HL-60 (cell line): Measurements from ENCODE around the gene CDC42.

Source experiments
- DNase-seq, 2 experiments: peaks; one replicate each; pipeline ENCODE4 v3.0.0-alpha.2; 2010 to 2020; ENCODE audit warnings: low read depth in 1 of 2, low spot score in 1 of 2
- H3K27ac ChIP-seq: fragments of 250-450 bp; sonication (Bioruptor Pico); replicated peaks from 2 replicates; pipeline ENCODE4 v1.5.1; 2020; ENCODE audit warnings: mild to moderate bottlenecking, moderate library complexity
- H3K27me3 ChIP-seq: fragments of 250-450 bp; sonication (Bioruptor Pico); 2 replicates; pipeline ENCODE4 v1.5.1; 2021; ENCODE audit warnings: mild to moderate bottlenecking, moderate library complexity; ENCODE audit not compliant: insufficient read depth, poor library complexity, severe bottlenecking
- H3K4me3 ChIP-seq: replicated peaks from 2 replicates; pipeline ENCODE4 v1.5.1; 2011; ENCODE audit warnings: mild to moderate bottlenecking, control low read depth, low read length; ENCODE audit not compliant: insufficient read depth
- GABPA ChIP-seq: IDR thresholded peaks from 2 replicates; pipeline ENCODE4 v1.6.1; 2012; ENCODE audit warnings: low read depth
- POLR2AphosphoS5 ChIP-seq: IDR thresholded peaks from 2 replicates; pipeline ENCODE4 v1.6.1; 2012; ENCODE audit warnings: low read depth
- SPI1 ChIP-seq: IDR thresholded peaks from 2 replicates; pipeline ENCODE4 v1.6.1; 2012; ENCODE audit warnings: low read depth, mild to moderate bottlenecking, borderline replicate concordance
- TF ChIP-seq, protein P1 (sequence below): IDR thresholded peaks from one replicate; pipeline ENCODE4 v1.5.1; 2011; ENCODE audit warnings: low read length, control low read depth, inconsistent platforms; ENCODE audit not compliant: insufficient read depth
- TF ChIP-seq, protein P2 (sequence below): IDR thresholded peaks from 2 replicates; pipeline ENCODE4 v1.6.1; 2012; ENCODE audit warnings: low read depth; ENCODE audit not compliant: insufficient replicate concordance

The CDC42 gene

GRCh38 chr1:22101995-22102394 is 49.5 kb downstream of the CDC42 start:
- Histone ChIP-seq H3K27me3 (no peaks in the 10 kb centered on the region), H3K4me3 (no peak overlapping the region), H3K27ac (no peak overlapping the region)
- no peak for TF ChIP-seq GABPA
- DNase-seq, result no peak

GRCh38 chr1:22102746-22103145 is 50.2 kb downstream of the CDC42 start:
- TF ChIP-seq, protein P1, sequence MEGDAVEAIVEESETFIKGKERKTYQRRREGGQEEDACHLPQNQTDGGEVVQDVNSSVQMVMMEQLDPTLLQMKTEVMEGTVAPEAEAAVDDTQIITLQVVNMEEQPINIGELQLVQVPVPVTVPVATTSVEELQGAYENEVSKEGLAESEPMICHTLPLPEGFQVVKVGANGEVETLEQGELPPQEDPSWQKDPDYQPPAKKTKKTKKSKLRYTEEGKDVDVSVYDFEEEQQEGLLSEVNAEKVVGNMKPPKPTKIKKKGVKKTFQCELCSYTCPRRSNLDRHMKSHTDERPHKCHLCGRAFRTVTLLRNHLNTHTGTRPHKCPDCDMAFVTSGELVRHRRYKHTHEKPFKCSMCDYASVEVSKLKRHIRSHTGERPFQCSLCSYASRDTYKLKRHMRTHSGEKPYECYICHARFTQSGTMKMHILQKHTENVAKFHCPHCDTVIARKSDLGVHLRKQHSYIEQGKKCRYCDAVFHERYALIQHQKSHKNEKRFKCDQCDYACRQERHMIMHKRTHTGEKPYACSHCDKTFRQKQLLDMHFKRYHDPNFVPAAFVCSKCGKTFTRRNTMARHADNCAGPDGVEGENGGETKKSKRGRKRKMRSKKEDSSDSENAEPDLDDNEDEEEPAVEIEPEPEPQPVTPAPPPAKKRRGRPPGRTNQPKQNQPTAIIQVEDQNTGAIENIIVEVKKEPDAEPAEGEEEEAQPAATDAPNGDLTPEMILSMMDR, result no peak
- TF ChIP-seq GABPA (no peak), POLR2AphosphoS5 (no peak), SPI1 (no peak)
- no peaks in the 10 kb centered on the region for H3K27me3 ChIP-seq
- no peak overlapping the region for H3K27ac ChIP-seq
- no peak for DNase-seq
- no peak overlapping the region for H3K4me3 ChIP-seq

DNA sequence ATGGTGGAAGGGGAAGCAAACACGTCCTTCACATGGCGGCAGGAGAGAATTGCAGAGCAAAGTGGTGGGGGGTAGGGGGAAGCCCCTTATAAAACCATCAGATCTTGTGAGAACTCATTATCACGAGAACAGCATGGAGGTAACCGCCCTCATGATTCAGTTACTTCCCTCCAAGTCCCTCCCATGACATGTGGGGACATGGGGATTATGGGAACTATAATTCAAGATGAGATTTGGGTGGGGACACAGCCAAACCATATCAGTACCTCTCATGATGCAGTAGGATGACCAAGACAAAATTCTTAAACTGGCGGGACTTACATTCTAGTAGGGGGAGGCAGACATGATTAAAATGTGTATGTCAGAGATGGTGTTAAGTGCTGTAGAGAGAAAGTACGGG is 51.6 kb downstream of the CDC42 start:
- Histone ChIP-seq H3K27me3 (no peaks in the 10 kb centered on the region), H3K4me3 (no peak overlapping the region), H3K27ac (no peak overlapping the region)
- TF ChIP-seq SPI1, result no peak
- TF ChIP-seq, protein P2, sequence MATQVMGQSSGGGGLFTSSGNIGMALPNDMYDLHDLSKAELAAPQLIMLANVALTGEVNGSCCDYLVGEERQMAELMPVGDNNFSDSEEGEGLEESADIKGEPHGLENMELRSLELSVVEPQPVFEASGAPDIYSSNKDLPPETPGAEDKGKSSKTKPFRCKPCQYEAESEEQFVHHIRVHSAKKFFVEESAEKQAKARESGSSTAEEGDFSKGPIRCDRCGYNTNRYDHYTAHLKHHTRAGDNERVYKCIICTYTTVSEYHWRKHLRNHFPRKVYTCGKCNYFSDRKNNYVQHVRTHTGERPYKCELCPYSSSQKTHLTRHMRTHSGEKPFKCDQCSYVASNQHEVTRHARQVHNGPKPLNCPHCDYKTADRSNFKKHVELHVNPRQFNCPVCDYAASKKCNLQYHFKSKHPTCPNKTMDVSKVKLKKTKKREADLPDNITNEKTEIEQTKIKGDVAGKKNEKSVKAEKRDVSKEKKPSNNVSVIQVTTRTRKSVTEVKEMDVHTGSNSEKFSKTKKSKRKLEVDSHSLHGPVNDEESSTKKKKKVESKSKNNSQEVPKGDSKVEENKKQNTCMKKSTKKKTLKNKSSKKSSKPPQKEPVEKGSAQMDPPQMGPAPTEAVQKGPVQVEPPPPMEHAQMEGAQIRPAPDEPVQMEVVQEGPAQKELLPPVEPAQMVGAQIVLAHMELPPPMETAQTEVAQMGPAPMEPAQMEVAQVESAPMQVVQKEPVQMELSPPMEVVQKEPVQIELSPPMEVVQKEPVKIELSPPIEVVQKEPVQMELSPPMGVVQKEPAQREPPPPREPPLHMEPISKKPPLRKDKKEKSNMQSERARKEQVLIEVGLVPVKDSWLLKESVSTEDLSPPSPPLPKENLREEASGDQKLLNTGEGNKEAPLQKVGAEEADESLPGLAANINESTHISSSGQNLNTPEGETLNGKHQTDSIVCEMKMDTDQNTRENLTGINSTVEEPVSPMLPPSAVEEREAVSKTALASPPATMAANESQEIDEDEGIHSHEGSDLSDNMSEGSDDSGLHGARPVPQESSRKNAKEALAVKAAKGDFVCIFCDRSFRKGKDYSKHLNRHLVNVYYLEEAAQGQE, result no peak
- TF ChIP-seq GABPA, result no peak
- no peak for TF ChIP-seq POLR2AphosphoS5
- TF ChIP-seq, protein P1, result no peak
- DNase-seq, result no peak

DNA sequence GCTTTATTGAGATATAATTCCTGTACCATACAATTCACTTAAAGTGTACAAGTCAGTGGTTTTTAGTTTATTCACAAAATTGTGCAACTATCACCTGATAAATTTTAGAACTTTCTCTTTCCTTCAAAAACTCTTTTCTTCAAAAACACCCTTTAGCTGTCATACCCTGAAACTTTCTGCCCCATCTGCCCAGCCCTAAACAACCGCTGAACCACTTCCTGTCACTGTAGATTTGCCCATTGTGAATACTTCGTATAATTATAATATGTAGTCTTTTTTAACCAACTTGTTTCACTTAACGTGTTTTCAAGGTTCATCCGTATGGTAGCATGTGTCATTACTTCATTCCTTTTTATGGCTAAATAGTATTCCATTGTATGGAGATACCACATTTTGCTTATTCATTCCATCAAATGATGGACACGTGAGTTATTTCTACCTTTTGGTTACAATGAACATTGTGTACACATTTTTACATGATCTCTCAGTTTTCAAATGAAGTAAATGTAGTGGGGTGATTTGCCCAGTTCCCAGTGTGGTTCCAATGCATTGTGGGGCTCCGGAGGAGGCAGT is 52.4 kb downstream of the CDC42 start:
- Histone ChIP-seq H3K27ac (no peak overlapping the region), H3K27me3 (no peaks in the 10 kb centered on the region), H3K4me3 (no peak overlapping the region)
- DNase-seq, result no peak
- TF ChIP-seq SPI1 (no peak), POLR2AphosphoS5 (no peak)
- TF ChIP-seq, protein P1, result no peak
- TF ChIP-seq, protein P2, result no peak
